NT2/D1 (cell line): ENCODE results near the gene NKAIN2.

Source experiments
- YY1 ChIP-seq: IDR thresholded peaks from 2 replicates; pipeline ENCODE4 v1.6.1; 2011; ENCODE audit not compliant: insufficient read length, insufficient read depth
- ZNF274 ChIP-seq: IDR thresholded peaks from 2 replicates; pipeline ENCODE4 v1.6.1; 2011; ENCODE audit warnings: mild to moderate bottlenecking, low read depth, low read length

GRCh38 chr6:123873974-123874373 is 70.3 kb downstream of the NKAIN2 start:
- TF ChIP-seq ZNF274 = no peak
- TF ChIP-seq YY1 = no peak
